Ishikawa (cell line): ENCODE data around the gene GPR61.

Experiments used
- CEBPB ChIP-seq: IDR thresholded peaks from 2 replicates; pipeline ENCODE4 v1.6.1; 2012
- CREB1 ChIP-seq: IDR thresholded peaks from 2 replicates; pipeline ENCODE4 v1.6.1; 2012; ENCODE audit warnings: low read depth
- EGR1 ChIP-seq: IDR thresholded peaks from 2 replicates; pipeline ENCODE4 v1.6.1; 2012
- EP300 ChIP-seq: IDR thresholded peaks from 2 replicates; pipeline ENCODE4 v1.6.1; 2012; ENCODE audit warnings: borderline replicate concordance
- FOXM1 ChIP-seq: IDR thresholded peaks from 2 replicates; pipeline ENCODE4 v1.6.1; 2012; ENCODE audit warnings: low read depth, borderline replicate concordance
- NFIC ChIP-seq: IDR thresholded peaks from 2 replicates; pipeline ENCODE4 v1.6.1; 2012
- RAD21 ChIP-seq: IDR thresholded peaks from 2 replicates; pipeline ENCODE4 v1.6.1; 2012; ENCODE audit warnings: low read depth
- REST ChIP-seq: IDR thresholded peaks from 2 replicates; pipeline ENCODE4 v1.6.1; 2012; ENCODE audit warnings: low read depth, mild to moderate bottlenecking
- TAF1 ChIP-seq: IDR thresholded peaks from 2 replicates; pipeline ENCODE4 v1.6.1; 2012; ENCODE audit warnings: low read depth, mild to moderate bottlenecking
- TCF12 ChIP-seq: IDR thresholded peaks from 2 replicates; pipeline ENCODE4 v1.6.1; 2012; ENCODE audit warnings: low read depth
- TEAD4 ChIP-seq: IDR thresholded peaks from 2 replicates; pipeline ENCODE4 v1.6.1; 2012
- USF1 ChIP-seq: IDR thresholded peaks from 2 replicates; pipeline ENCODE4 v1.6.1; 2012
- YY1 ChIP-seq: IDR thresholded peaks from 2 replicates; pipeline ENCODE4 v1.6.1; 2012; ENCODE audit warnings: low read depth
- ZBTB7A ChIP-seq: IDR thresholded peaks from 2 replicates; pipeline ENCODE4 v1.6.1; 2012; ENCODE audit warnings: low read depth
- TF ChIP-seq, protein P1 (sequence below): IDR thresholded peaks from 2 replicates; pipeline ENCODE4 v1.6.1; 2012

The GPR61 gene

DNA sequence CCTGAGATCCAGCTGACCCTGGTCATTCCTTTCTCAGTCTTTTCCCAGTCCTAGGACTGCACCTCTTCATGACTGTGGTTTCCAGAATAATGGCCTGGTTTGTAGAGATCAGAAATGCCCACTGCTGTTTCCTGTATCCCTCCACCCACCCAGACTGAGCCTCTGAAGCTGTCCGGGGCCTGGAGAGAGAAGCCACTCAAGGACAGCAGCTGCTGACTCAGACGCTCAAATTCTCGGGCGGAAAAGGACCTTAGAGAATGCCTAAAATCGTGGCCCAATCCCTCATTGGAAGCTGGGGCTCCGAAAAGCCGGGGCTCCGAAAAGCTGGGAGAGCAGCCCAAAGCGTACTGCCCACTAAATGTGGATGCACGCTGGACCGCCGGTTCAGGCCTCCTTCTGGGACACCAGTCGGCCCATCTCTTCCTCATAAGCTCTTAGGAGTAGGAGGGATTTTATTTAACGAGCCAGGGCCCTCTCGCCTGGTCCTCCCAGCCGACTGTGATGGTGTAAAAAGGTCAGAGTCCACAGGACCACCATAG lies 7.8 kb upstream of the GPR61 start:
- TF ChIP-seq EGR1 (no peak), EP300 (no peak), ZBTB7A (no peak), NFIC (no peak), TEAD4 (no peak), FOXM1 (no peak), USF1 (no peak), REST (no peak), YY1 (no peak), TCF12 (no peak), CEBPB (no peak), RAD21 (no peak), TAF1 (no peak), CREB1 (no peak)
- TF ChIP-seq, protein P1, sequence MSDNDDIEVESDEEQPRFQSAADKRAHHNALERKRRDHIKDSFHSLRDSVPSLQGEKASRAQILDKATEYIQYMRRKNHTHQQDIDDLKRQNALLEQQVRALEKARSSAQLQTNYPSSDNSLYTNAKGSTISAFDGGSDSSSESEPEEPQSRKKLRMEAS = no peak

GRCh38 chr1:109532365-109533136 lies 7.1 kb upstream of the GPR61 start:
- TF ChIP-seq REST (no peak), FOXM1 (no peak), CREB1 (no peak), RAD21 (peak; percentile 93), TCF12 (no peak), ZBTB7A (peak; percentile 76; the same call in 1 of the 2 replicates), CEBPB (no peak), TAF1 (no peak)
- TF ChIP-seq, protein P1 = no peak

GRCh38 chr1:109534307-109534858 lies 5.3 kb upstream of the GPR61 start:
- TF ChIP-seq CEBPB (no peak), NFIC (no peak), TCF12 (no peak), EGR1 (no peak), FOXM1 (no peak), TAF1 (no peak), RAD21 (no peak), REST (no peak), EP300 (no peak), ZBTB7A (no peak), YY1 (no peak), USF1 (no peak), CREB1 (no peak), TEAD4 (no peak)
- TF ChIP-seq, protein P1 = no peak

DNA sequence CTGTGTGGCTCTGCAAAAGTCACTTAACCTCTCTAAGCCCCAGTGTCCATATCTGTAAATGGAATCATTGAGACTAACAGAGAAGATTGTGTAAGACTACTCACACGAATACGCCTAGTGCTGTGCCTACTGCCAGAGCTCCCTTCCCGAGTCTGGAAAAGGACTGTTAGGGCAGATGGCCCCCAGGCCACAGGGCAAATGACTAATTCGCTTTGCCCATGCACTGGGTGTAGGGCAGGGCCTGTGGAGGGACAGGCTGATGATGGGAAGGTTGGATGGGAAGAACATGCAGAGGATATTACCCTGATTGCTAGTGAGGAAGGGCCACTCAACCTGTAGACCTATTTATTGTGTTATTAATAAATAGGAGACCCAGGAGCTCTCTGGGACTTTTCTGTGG lies 4.2 kb upstream of the GPR61 start:
- TF ChIP-seq ZBTB7A = no peak
- TF ChIP-seq, protein P1 = no peak
